Endodermal cell (in vitro differentiated cells): ENCODE data around the gene MYO16. TPM values are rescaled to one million over a fixed set of nuclear protein-coding genes. Genes with fewer than 3 reads are reported as not detected.
A peak's percentile ranks its signal among the peaks of the same experiment; 100 is the strongest.

ENCODE experiments used
- DNase-seq: peaks from one replicate; pipeline ENCODE4 v3.0.0-alpha.2; 2017
- H3K27ac ChIP-seq: 2 replicates; pipeline ENCODE4 v1.5.1; 2013; ENCODE audit warnings: mild to moderate bottlenecking, low read depth, low read length, moderate library complexity
- H3K27me3 ChIP-seq: 2 replicates; pipeline ENCODE4 v1.6.1; 2013; ENCODE audit warnings: mild to moderate bottlenecking, low read length, moderate library complexity; ENCODE audit not compliant: insufficient read depth, control insufficient read depth, poor library complexity, severe bottlenecking
- H3K36me3 ChIP-seq: 2 replicates; pipeline ENCODE4 v1.7.0; 2013; ENCODE audit warnings: mild to moderate bottlenecking, low read length, moderate library complexity; ENCODE audit not compliant: control insufficient read depth, insufficient read depth
- H3K4me1 ChIP-seq: one replicate; pipeline ENCODE4 v1.7.0; 2013; ENCODE audit warnings: low read length; ENCODE audit not compliant: control insufficient read depth, insufficient read depth
- H3K4me3 ChIP-seq: 2 replicates; pipeline ENCODE4 v1.5.1; 2013; ENCODE audit warnings: mild to moderate bottlenecking, low read length, moderate library complexity
- H3K9ac ChIP-seq: 2 replicates; pipeline ENCODE4 v1.6.1; 2013; ENCODE audit warnings: mild to moderate bottlenecking, low read length, moderate library complexity; ENCODE audit not compliant: poor library complexity, severe bottlenecking; ENCODE audit errors: extremely low read depth
- H3K9me3 ChIP-seq: 2 replicates; pipeline ENCODE4 v1.6.1; 2013; ENCODE audit warnings: mild to moderate bottlenecking, low read length, moderate library complexity; ENCODE audit not compliant: control insufficient read depth
- H3K27ac Mint-ChIP-seq: 2 replicates; pipeline ENCODE4 v1.8.0; 2020; ENCODE audit warnings: mixed read lengths
- H3K27me3 Mint-ChIP-seq: 2 replicates; pipeline ENCODE4 v1.8.0; 2021; ENCODE audit warnings: mild to moderate bottlenecking, mixed read lengths; ENCODE audit not compliant: insufficient read depth
- H3K36me3 Mint-ChIP-seq: 2 replicates; pipeline ENCODE4 v1.8.0; 2020; ENCODE audit warnings: low read depth, mixed read lengths
- H3K4me1 Mint-ChIP-seq: 2 replicates; pipeline ENCODE4 v1.8.0; 2020; ENCODE audit warnings: mixed read lengths
- H3K4me3 Mint-ChIP-seq: 2 replicates; pipeline ENCODE4 v1.8.0; 2020; ENCODE audit warnings: mild to moderate bottlenecking, moderate library complexity, mixed read lengths
- H3K9me3 Mint-ChIP-seq: 2 replicates; pipeline ENCODE4 v1.8.0; 2020; ENCODE audit warnings: mild to moderate bottlenecking, mixed read lengths
- CTCF ChIP-seq: fragments of 200-600 bp; sonication (generic); conservative IDR thresholded peaks from 2 replicates; pipeline ENCODE4 v1.5.0; 2021; ENCODE audit warnings: antibody characterized with exemption, mild to moderate bottlenecking
- WGBS, 2 experiments: methylation state at CpG; one replicate each; pipeline versions ENCODE4 v1.1.5 to v1.1.7; 2013; ENCODE audit warnings: missing lambda C conversion rate in 2 of 2, mixed read lengths in 1 of 2; ENCODE audit not compliant: insufficient coverage in 1 of 2, insufficient read length in 1 of 2; 5-methylcytosine and 5-hydroxymethylcytosine counted together
- total RNA-seq, 2 donors: library from RNA; stranded (reverse); fragmentation: NEBNext Ultra II Directional in 1 of 2; extraction: Animal tissue kit (Norgen Biotek cat#: 25700) in 1 of 2; gene quantifications; 2 replicates in 1 of 2; 3 replicates in 1 of 2; pipeline ENCODE4 v1.2.1, GENCODE V29; 2021

MYO16 gene
- total RNA-seq, 2 donors from 2014 or later: 0.70 to 1.2 TPM

- H3K9me3 Mint-ChIP-seq: peaks cover 50% of the 10 kb centered on the region
- H3K27ac Mint-ChIP-seq: no peak overlapping the region
- H3K27me3 Mint-ChIP-seq: peaks cover 2% of the 10 kb centered on the region
- Histone ChIP-seq H3K27ac (no peak overlapping the region), H3K4me1 (no peaks in the 10 kb centered on the region), H3K4me3 (peak overlapping the region; percentile 13), H3K9me3 (peaks cover 33% of the 10 kb centered on the region), H3K9ac (no peak overlapping the region), H3K27me3 (no peaks in the 10 kb centered on the region), H3K36me3 (no peaks in the 10 kb centered on the region)
- H3K36me3 Mint-ChIP-seq: peaks cover 4% of the 10 kb centered on the region
- WGBS, 2 experiments: 97% methylated on average over 2 of the region's 2 CpGs; no CpG with 5 or more reads in 1 of the 2 experiments
- H3K4me3 Mint-ChIP-seq: no peak overlapping the region
- TF ChIP-seq CTCF: no peak
- no peaks in the 10 kb centered on the region for H3K4me1 Mint-ChIP-seq
- DNase-seq: no peak
Observed at GRCh38 chr13:108606424-108606823, 23.0 kb upstream of the MYO16 start.

GRCh38 chr13:108609353-108609752 is 20.1 kb upstream of the MYO16 start:
- Mint-ChIP-seq H3K27me3 (peaks cover 2% of the 10 kb centered on the region), H3K4me3 (no peak overlapping the region), H3K9me3 (peaks cover 39% of the 10 kb centered on the region), H3K36me3 (peaks cover 4% of the 10 kb centered on the region), H3K27ac (no peak overlapping the region), H3K4me1 (no peaks in the 10 kb centered on the region)
- TF ChIP-seq CTCF: peak; percentile 73
- H3K27me3 ChIP-seq: no peaks in the 10 kb centered on the region
- H3K4me3 ChIP-seq: no peak overlapping the region
- no peak for DNase-seq
- WGBS, 2 experiments: 88% methylated on average over 5 to 6 of the region's 7 CpGs
- H3K4me1 ChIP-seq: no peaks in the 10 kb centered on the region
- H3K27ac ChIP-seq: no peak overlapping the region
- no peak overlapping the region for H3K9ac ChIP-seq
- H3K9me3 ChIP-seq: peaks cover 28% of the 10 kb centered on the region
- no peaks in the 10 kb centered on the region for H3K36me3 ChIP-seq

GRCh38 chr13:108610507-108610906 is 18.9 kb upstream of the MYO16 start:
- peaks cover 21% of the 10 kb centered on the region for H3K9me3 ChIP-seq
- WGBS, 2 experiments: 95 to 100% methylated on average over 4 of the region's 4 CpGs
- H3K27me3 ChIP-seq: no peaks in the 10 kb centered on the region
- H3K4me3 ChIP-seq: no peak overlapping the region
- peaks cover 4% of the 10 kb centered on the region for H3K36me3 Mint-ChIP-seq
- no peaks in the 10 kb centered on the region for H3K36me3 ChIP-seq
- DNase-seq: no peak
- no peak for TF ChIP-seq CTCF
- no peak overlapping the region for H3K27ac ChIP-seq
- H3K27me3 Mint-ChIP-seq: peaks cover 2% of the 10 kb centered on the region
- no peak overlapping the region for H3K27ac Mint-ChIP-seq
- H3K4me1 ChIP-seq: no peaks in the 10 kb centered on the region
- no peak overlapping the region for H3K4me3 Mint-ChIP-seq
- H3K9me3 Mint-ChIP-seq: peaks cover 31% of the 10 kb centered on the region
- no peak overlapping the region for H3K9ac ChIP-seq
- no peaks in the 10 kb centered on the region for H3K4me1 Mint-ChIP-seq
